SH-SY5Y (cell line): ENCODE measurements around the gene TEX22.

Experiments used
- GATA2 ChIP-seq: IDR thresholded peaks from 2 replicates; pipeline ENCODE4 v1.6.1; 2011; ENCODE audit warnings: mild to moderate bottlenecking, low read depth, low read length
- GATA3 ChIP-seq: IDR thresholded peaks from 2 replicates; pipeline ENCODE4 v1.6.1; 2011; ENCODE audit warnings: low read depth, mild to moderate bottlenecking, low read length, moderate library complexity

- TF ChIP-seq GATA3 (no peak), GATA2 (no peak)
Measured at GRCh38 chr14:105413544-105413886, 15.2 kb downstream of the TEX22 start.
